C4-2B (cell line): ENCODE results near the gene PARL.

ENCODE experiments used
- CTCF ChIP-seq: fragments of 450-650 bp; conservative IDR thresholded peaks from 2 replicates; pipeline ENCODE4 v1.5.1; 2017; ENCODE audit warnings: mild to moderate bottlenecking
- ZFX ChIP-seq: fragments of 450-650 bp; IDR thresholded peaks from 2 replicates; pipeline ENCODE4 v1.6.1; 2017

DNA sequence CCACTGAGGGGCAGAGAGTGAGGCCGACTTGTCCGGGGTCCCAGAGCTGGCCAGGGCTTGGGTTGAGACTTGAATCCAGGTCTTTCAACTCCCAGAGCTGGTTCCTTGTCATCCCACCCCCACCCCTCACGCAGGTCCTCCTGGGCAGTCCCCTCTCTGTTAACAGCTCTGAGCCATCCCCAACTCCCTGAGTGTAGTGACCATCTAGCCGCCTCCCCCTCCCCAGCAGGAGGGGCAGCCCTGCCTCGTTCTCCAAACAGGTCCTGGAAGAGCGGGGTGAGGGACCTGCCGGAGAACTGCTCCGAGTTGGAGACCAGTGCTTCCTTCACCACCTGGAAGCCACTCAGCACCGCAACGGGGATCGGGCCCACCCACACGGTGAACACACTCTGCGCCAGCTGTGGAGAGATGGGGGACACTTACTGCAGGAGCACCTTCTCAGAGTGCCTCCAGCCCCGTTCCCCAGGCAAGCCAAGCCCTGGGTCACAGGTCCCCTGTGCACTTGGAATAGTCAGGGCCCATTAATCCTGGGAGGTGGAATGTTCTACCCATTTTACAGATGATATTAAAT, 24.4 kb upstream of the PARL start:
- TF ChIP-seq CTCF (no peak), ZFX (no peak)
